Esophagus squamous epithelium (tissue), 5 donors: Measurements from ENCODE around the gene FANCE. TPM values are rescaled to one million over a fixed set of nuclear protein-coding genes. Genes with fewer than 3 reads are reported as not detected.

ENCODE experiments used
- DNase-seq: peaks from one replicate; lab custom pipeline; 2025; lab: John Stamatoyannopoulos, UW
- H3K27ac ChIP-seq, 4 donors: fragments of 200-600 bp; sonication (generic); one replicate each; pipeline ENCODE4 v1.5.1; 2016 to 2019; ENCODE audit warnings: mild to moderate bottlenecking in 1 of 4
- H3K27me3 ChIP-seq, 4 donors: fragments of 200-600 bp; sonication (generic); 1 replicate in 3 of 4; 2 replicates in 1 of 4; pipeline versions ENCODE4 v1.5.1 to v1.6.0; 2017 to 2021; ENCODE audit warnings: antibody characterized with exemption in 1 of 4
- H3K36me3 ChIP-seq, 3 donors: fragments of 200-600 bp; sonication (generic); one replicate each; pipeline ENCODE4 v1.5.1; 2016 to 2019
- H3K4me1 ChIP-seq, 3 donors: fragments of 200-600 bp; sonication (generic); one replicate each; pipeline ENCODE4 v1.5.1; 2017 to 2019
- H3K4me3 ChIP-seq, 4 donors: fragments of 200-600 bp; sonication (generic); 1 replicate in 3 of 4; 2 replicates in 1 of 4; pipeline ENCODE4 v1.5.1; 2016 to 2019; ENCODE audit warnings: mild to moderate bottlenecking in 2 of 4, moderate library complexity in 1 of 4
- H3K9me3 ChIP-seq, 3 donors: fragments of 200-600 bp; sonication (generic); one replicate each; pipeline ENCODE4 v1.5.1; 2016 to 2019
- CTCF ChIP-seq, 6 experiments: fragments of 450-650 bp in 4 of 6; fragments of 200-600 bp in 2 of 6; sonication (generic) in 2 of 6; IDR thresholded peaks; one replicate each; pipeline ENCODE4 v1.5.1; 2016 to 2019; ENCODE audit warnings: antibody characterized with exemption in 6 of 6, mild to moderate bottlenecking in 4 of 6, moderate library complexity in 4 of 6
- POLR2A ChIP-seq, 4 donors: fragments of 450-650 bp; IDR thresholded peaks; one replicate each; pipeline ENCODE4 v1.6.1; 2017; ENCODE audit warnings: antibody characterized with exemption in 4 of 4, mild to moderate bottlenecking in 4 of 4, moderate library complexity in 3 of 4
- WGBS, 2 donors: methylation state at CpG; one replicate each; pipeline ENCODE4 v1.1.5; 2018; 5-methylcytosine and 5-hydroxymethylcytosine counted together
- intact Hi-C: fragments of 100-400 bp; cut with DNase I; formaldehyde crosslinking; loops from one replicate; pipeline ENCODE4 v1.15.0; 2022
- total RNA-seq, 4 donors: library from RNA; depleted of rRNA; stranded (reverse); fragments of >200 nt; gene quantifications; one replicate each; pipeline ENCODE4 v1.1.0, GENCODE V29; 2016
- donor health status: DM: yes; HTN: yes; CAD: no.

FANCE gene
- total RNA-seq, 4 donors from 2014 or later: 6.9 to 15.5 (median 8.0) TPM

GRCh38 chr6:35480176-35480575 is 28.0 kb downstream of the FANCE start:
- 93 to 97% methylated on average over 10 to 12 of the region's 12 CpGs for WGBS, 2 donors

GRCh38 chr6:35481226-35481625 is 29.1 kb downstream of the FANCE start:
- no peak for TF ChIP-seq CTCF (IDR thresholded peaks at IDR 0.05)
- no peak for TF ChIP-seq POLR2A (IDR thresholded peaks at IDR 0.05)
- intact Hi-C loops: no loop called here
- Histone ChIP-seq H3K9me3 (no peaks in the 10 kb centered on the region), H3K27me3 (no peaks in the 10 kb centered on the region), H3K4me3 (no peak overlapping the region), H3K36me3 (peaks cover 0 to 86% (median 0%) of the 10 kb centered on the region in 3 donors), H3K27ac (peak overlapping the region in 2 of 4 donors; percentile 31 to 99), H3K4me1 (peaks cover 13 to 41% (median 18%) of the 10 kb centered on the region in 3 donors)
- 62 to 72% methylated on average over 8 of the region's 8 CpGs for WGBS, 2 donors
- DNase-seq: no peak

More at GRCh38 chr6:35480176-35480575, 28.0 kb downstream of the FANCE start:
- Histone ChIP-seq H3K4me1 (peaks cover 5 to 41% (median 7%) of the 10 kb centered on the region in 3 donors), H3K36me3 (peaks cover 0 to 97% (median 0%) of the 10 kb centered on the region in 3 donors), H3K27ac (peak overlapping the region in 1 of 4 donors; percentile 31), H3K4me3 (no peak overlapping the region), H3K27me3 (no peaks in the 10 kb centered on the region), H3K9me3 (no peaks in the 10 kb centered on the region)
- DNase-seq: no peak
- TF ChIP-seq POLR2A (IDR thresholded peaks at IDR 0.05) (no peak), CTCF (IDR thresholded peaks at IDR 0.05) (no peak)
- intact Hi-C loops: no loop called here

- TF ChIP-seq CTCF (IDR thresholded peaks at IDR 0.05) (no peak), POLR2A (IDR thresholded peaks at IDR 0.05) (no peak)
- H3K4me3 ChIP-seq: no peak overlapping the region
- H3K36me3 ChIP-seq: peaks cover 0 to 68% (median 0%) of the 10 kb centered on the region in 3 donors
- H3K27ac ChIP-seq: peak overlapping the region in 3 of 4 donors; percentile 31 to 99 (median 32)
- no peaks in the 10 kb centered on the region for H3K27me3 ChIP-seq
- intact Hi-C loops: no loop called here
- no peaks in the 10 kb centered on the region for H3K9me3 ChIP-seq
- WGBS, 2 donors: 93 to 95% methylated on average over 4 of the region's 4 CpGs
- H3K4me1 ChIP-seq: peaks cover 30 to 51% (median 35%) of the 10 kb centered on the region in 3 donors
- no peak for DNase-seq
These were observed 30.9 kb downstream of the FANCE start for GRCh38 chr6:35483062-35483461.

GRCh38 chr6:35483490-35483889 is 31.4 kb downstream of the FANCE start:
- peaks cover 34 to 55% (median 39%) of the 10 kb centered on the region in 3 donors for H3K4me1 ChIP-seq
- H3K27me3 ChIP-seq: no peaks in the 10 kb centered on the region
- intact Hi-C loops: no loop called here
- H3K4me3 ChIP-seq: no peak overlapping the region
- H3K27ac ChIP-seq: peak overlapping the region in 3 of 4 donors; percentile 31 to 99 (median 32)
- no peak for DNase-seq
- no peak for TF ChIP-seq POLR2A (IDR thresholded peaks at IDR 0.05)
- no peak for TF ChIP-seq CTCF (IDR thresholded peaks at IDR 0.05)
- H3K9me3 ChIP-seq: no peaks in the 10 kb centered on the region
- WGBS, 2 donors: 85 to 94% methylated on average over 3 of the region's 3 CpGs
- peaks cover 0 to 64% (median 0%) of the 10 kb centered on the region in 3 donors for H3K36me3 ChIP-seq

GRCh38 chr6:35483893-35484645 is 31.9 kb downstream of the FANCE start:
- 71 to 75% methylated on average over 11 of the region's 13 CpGs for WGBS, 2 donors
- Histone ChIP-seq H3K27ac (peak overlapping the region; percentile 90 to 99 (median 96)), H3K9me3 (no peaks in the 10 kb centered on the region), H3K27me3 (no peaks in the 10 kb centered on the region), H3K4me3 (no peak overlapping the region), H3K4me1 (peaks cover 38 to 61% (median 43%) of the 10 kb centered on the region in 3 donors), H3K36me3 (peaks cover 0 to 58% (median 0%) of the 10 kb centered on the region in 3 donors)
- TF ChIP-seq CTCF (IDR thresholded peaks at IDR 0.05): no peak
- TF ChIP-seq POLR2A (IDR thresholded peaks at IDR 0.05): no peak
- DNase-seq: no peak
- intact Hi-C loops: no loop called here
